ENCODE results near the gene TACC3.

Gene TACC3

DNA sequence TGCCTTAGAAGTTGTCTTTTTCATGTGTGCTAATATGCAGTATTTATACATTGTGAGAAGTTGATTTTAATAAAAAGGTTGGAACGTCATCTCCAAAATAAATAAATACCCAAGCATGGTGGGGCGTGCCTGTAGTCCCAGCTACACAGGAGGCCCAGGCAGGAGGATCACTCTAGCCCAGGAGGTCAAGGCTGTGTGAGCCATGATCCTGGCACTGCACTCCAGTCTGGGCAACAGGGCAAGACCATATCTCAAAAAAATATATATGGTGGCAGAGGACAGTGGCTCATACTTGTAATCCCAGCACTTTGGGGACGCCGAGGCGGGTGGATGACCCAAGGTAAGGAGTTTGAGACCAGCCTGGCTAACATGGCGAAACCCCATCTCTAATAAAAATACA, 15.6 kb upstream of the TACC3 start:
- no peak for DNase-seq

DNA sequence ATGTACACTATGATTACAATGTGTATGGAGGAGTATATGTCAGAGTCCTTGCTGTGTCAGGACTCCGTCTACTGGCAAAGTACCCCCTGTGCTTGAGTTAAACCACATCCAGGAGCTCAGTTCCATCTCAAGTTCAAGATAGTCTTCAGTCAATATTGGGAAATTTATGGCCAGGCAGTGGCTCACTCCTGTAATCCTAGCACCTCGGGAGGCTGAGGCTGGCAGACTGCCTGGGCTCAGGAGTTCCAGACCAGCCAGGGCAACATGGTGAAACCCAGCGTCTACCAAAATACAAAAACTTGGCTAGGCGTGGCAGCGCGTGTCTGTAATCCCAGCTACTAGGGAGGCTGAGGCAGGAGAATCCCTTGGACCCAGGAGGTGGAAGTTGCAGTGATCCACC, 15.0 kb upstream of the TACC3 start:
- no peak for DNase-seq

- DNase-seq, result no peak
These were observed 12.7 kb upstream of the TACC3 start for GRCh38 chr4:1708581-1708980.

DNA sequence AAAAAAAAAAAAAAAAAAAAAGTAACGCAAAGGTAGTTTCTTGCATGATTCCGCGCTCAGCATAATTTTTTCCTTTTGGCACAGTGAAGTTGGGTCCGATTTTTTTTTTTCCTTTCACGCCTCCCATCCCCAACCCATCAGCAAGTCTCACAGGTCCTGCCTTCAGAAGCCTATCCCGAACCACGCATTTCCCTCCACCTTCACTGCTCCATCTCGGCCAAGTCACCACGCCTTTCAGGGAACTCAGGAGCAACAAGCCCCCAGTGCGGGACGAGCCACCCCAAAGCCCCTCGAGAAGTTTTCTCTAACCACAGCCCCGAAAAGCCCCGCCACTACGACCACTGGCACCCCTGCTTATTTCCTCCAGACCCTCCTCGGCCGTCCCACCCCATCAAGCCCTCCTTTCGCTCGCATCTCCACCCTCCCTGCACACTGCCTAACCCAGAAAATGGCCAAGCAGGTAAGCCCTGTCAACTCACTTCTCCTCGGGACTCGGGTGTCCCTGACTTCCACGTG, 10.2 kb upstream of the TACC3 start:
- no peak for DNase-seq

DNA sequence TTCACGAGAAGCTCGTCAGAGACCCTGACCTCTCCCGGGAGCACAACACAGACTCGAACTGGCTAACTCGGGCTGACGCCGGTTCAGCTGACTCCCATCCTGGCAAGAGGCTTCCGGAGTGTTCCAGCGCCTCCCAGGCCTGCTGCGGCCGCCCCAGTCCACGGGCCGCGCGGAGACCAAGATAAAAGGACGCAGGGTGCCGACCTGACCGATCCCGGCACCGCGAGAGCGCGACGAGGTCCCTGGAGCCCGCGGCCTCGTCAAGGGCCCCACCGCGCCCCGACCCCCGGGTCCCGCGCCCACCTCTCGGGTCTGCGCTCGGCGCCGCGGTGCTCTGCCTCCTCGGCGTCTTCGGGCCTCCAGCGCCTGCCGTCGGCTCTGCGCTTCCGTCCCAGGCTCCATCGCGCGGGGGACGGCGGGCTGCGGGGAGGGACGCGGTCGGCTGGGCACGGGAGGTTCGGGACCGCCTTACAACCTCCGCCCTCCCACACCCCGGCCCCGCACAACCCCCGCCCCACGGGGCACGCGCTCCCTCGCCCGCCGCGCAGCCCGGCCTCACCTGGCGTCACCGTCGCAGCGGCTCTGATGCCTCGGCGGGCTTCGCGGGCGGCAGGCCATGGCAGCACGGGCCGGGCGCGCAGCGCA, 9.6 kb upstream of the TACC3 start:
- DNase-seq, result no peak

- DNase-seq, result peak; percentile 99
These were observed 8.9 kb upstream of the TACC3 start, which contains the start of gene SLBP for GRCh38 chr4:1712216-1713002. SLBP (minus strand) TSS chr4:1712319; CDS start chr4:1712188, 131 bp downstream.

DNA sequence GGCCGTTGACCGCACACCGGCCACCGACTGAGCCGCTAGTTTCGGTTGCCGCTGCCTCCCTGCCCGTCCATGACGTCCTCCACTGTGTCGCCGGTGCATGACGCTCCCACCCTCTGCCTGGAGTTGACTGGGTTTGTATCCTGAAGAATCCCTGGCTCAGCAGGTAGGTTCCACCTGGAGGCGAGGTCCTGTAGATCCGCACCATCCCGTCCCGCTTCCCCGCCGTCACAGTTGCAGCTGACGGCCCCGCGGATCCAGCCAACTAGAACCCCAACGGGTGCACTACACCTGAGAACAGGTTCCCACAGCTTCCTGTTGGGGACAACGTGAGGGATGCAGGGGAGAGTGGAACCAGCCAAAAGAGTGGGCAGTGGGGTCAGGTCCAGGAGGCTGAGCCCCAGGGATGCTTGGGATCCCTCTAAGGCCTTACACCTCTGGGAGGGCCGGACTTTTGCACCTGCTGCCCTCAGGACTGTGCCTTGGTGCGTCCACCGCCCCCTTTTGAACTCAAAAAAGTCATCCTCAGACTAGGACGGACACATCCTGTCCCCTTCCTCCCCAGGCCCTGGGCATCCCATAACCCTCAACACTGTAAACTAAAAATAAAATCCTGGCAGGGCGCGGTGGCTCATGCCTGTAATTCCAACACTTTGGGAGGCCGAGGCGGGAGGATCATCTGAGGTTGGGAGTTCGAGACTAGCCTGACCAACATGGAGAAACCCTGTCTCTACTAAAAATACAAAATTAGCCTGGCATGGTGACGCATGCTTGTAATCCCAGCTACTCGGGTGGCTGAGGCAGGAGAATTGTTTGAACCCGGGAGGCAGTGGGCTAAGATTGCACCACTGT, 8.1 kb upstream of the TACC3 start:
- DNase-seq, result no peak

- DNase-seq, result no peak
These were observed 6.9 kb upstream of the TACC3 start for GRCh38 chr4:1714303-1715001.

DNA sequence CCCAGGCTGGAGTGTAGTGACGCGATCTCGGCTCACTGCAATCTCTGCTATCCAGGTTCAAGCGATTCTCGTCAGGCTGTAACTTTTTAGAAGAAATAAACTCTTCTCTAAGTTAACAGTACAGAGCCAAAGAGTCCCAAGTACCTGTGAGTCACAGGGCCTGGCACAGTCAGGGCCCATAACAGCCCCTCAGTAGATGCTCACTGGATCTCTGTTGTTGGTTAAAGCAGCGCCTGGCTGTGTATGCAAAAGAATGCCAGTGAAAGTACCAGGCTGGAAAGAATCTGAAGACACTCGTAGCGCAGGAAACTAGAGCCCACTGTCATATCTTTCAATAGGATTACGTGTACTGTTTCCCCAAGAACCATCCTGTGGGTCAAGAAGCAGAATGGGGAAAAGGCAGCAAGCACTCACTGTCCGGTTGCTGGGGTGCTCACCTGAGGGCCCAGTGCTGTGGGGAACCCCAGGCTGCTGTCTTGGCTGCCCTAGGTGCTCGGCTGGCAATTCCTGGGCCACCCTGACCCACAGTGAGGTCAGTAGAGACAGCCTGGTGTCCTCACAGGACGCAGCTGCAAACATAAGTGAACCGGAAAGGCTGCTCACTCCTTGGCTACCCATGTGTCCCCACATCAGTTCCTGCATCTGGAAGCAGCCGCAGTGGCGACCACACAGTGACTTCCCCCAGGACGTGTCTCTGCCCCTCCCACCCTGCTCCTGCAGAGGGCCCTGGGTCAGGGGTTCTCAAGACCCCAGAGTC, 6.1 kb upstream of the TACC3 start:
- DNase-seq, result no peak

- no peak for DNase-seq
These were observed 5.0 kb upstream of the TACC3 start for GRCh38 chr4:1716065-1716945.

DNA sequence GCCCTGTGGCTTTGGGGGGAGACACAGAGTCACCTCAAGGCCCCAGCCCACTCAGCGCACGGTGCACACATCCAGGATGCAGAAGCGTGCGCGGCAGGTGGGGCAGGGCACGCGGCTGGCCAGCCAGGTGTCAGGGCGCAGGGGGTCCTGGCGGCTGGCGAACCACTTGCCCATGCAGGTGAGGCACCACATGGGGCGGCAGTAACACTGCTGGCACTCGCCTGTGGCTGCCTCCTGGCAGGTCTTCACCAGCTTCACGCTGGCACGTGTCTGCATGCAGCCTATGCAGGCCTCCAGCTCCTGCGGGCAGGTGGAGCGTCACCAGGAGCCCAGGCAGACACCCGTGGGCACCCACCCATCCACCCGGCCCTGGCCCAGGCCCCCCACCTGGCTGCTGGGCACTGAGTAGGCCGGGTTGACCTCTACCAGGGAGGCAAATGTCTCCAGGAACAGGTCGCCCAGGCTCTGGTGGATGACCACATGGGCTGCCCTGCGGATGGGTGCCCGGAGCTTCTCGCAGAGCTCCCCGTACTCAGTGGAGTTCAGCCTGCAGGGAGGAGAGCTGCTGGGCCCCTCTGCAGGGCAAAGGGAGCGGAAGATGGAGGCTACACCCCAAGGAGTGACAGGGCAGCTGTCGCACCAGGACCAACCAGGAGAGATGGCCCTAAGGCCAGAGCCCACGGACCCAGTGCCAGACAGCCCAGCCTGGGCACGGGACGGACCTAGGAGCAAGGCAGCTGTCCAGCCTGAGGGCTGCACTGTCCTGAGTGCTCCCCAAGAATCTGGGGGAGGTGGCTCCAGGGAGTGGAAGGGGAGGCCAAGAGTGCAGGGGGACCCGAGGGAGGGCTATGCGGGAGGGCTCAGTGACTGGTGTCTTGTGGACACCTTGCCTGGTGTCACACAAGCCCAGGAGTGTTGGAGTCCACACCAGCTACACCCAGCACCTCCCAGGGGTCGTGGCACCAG, 3.9 kb upstream of the TACC3 start:
- DNase-seq, result no peak

GRCh38 chr4:1718095-1718850, 3.0 kb upstream of the TACC3 start:
- no peak for DNase-seq

DNA sequence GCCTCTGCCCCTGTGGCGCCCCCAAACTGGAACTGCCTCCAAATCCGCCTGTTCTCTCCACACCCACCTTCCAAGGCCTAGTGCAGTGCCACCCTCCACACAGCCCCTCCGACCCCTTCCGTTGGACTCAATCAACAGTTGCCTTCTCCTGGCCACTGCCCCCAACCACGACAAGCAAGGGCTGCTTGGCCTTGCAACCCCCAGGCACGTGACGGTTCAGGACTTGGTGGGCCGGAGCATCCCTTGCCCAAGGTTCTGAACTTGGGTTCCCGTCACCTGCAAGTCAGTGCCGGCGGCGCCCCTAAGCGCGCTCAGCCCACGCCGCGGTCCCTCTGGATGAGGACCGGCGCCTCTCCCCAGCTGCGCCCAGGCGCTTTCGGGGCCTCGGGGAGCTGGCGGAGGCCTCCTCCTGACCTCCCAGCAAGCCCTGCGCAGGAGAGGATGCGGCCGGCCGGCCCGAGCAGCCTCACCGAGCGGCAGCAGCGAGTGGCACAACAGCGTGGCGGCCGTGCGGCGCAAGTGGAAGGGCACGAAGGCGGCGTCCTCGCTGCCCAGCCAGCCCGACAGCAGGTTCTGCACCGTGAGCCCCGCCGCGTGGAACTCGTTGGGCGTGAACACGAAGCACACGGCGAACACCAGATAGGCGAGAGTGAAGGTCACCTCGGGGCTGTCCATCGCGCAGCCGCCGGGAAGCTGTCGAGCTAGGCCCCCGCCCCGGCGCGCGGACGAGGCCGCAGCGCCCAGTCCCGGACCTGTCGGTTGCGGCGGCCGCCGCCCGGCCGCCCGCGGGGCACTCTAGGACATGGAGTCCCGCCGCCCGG, 948 bp upstream of the TACC3 start:
- peak; percentile 42 for DNase-seq

- no peak for DNase-seq
These were observed 587 bp downstream of the TACC3 start for GRCh38 chr4:1721666-1722550.

DNA sequence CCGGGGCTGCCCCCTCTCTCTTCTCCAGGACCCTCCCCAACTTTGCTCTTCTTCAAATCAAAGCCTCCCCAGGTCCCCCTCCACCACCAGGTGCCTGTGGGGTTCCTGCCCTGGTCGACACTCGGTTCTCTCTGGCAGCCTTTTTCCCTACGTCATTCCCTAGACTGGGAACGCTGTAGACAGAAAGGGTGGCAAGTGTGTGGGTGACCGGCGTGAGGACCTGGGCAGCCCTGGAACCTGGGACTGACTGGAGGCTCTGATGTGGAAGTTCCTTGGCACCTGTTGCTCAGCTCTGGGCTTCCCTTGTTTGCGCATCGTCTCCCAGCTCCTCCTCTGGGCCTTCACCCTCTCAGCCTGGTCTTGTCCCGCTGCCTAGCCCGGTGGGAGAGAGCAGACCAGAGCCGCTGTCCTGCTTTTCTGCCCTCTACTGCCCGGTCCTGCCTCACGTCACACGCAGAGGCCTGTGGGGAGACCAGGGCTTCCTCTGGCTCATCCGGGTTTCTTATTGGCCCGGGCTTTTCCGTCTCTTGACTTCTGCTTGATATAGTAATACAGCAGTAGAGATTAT, 1.3 kb downstream of the TACC3 start:
- DNase-seq, result no peak

DNA sequence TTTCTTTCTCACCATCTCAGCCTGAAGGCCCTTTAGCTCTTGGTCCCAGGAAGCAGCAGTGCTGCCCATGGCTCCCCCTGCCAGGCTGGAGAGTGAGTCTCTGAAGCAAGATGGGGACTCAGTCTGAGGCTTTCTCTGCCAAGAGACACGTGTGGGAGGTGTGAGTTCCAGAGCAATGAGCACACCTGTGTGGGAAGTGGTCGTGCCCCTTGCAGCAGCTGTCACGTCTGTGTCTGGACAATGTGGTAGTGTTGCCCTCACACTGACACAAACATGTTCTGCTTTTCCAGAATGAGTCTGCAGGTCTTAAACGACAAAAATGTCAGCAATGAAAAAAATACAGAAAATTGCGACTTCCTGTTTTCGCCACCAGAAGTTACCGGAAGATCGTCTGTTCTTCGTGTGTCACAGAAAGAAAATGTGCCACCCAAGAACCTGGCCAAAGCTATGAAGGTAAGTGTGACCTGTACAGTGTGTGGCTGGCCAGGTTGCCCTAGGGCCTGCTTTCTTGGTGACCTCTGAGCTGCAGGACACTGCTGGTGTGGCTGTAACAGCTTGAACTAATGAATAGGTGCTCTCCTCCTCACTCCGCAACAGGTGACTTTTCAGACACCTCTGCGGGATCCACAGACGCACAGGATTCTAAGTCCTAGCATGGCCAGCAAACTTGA, 1.9 kb downstream of the TACC3 start:
- DNase-seq, result peak; percentile 61

All from activated naive CD4-positive, alpha-beta T cell treated with anti-CD3 and anti-CD28 coated beads, Interleukin-2, amount 50 U/mL, for 16 hours (primary cell).